ENCODE results near the gene TIPRL.

The TIPRL gene

DNA sequence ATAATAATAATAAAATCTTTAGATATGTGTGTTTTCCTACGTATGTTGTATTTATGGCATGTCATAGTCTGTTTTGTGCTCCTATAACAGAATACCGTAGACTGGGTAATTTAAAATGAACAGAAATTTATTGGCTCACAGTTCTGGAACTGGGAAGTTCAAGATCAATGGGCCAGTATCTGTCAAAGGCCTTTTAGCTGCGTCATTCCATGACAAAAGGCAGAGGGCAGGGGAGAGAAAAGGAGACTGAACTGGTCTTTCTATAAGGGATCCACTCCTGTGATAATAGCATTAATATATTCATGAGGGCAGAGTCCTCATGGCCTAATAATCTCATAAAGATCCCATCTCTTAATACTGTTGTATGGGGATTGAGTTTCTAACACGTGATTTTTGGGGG lies 39.9 kb downstream of the TIPRL start:
- TF ChIP-seq CTCF (conservative IDR thresholded peaks at IDR 0.05; ENCODE audit: low read depth), result no peak
- POLR2A ChIA-PET (ENCODE audit: low non-redundant PET), result no interaction called here
- CTCF ChIA-PET, result no interaction called here
- no peak overlapping the region for H3K27ac ChIP-seq
- DNase-seq (ENCODE audit: low spot score), result no peak

DNA sequence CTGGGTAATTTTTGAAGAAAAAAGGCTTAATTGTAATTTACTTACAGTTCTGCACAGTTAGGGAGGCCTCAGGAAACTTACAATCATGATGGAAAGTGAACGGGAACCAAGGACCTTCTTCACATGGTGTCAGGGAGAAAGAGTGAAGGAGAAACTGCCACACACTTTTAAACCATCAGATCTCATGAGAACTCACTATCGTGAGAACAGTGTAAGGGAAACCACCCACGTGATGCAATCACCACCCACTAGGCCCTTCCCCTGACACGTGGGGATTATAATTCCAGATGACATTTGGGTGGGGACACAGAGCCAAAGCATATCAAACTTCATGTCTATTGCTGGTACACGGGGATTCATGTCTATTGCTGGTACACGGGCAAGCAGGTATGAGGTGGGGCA lies 41.7 kb downstream of the TIPRL start:
- no peak for DNase-seq (ENCODE audit: low spot score)
- ChIA-PET POLR2A (ENCODE audit: low non-redundant PET) (no interaction called here), CTCF (no interaction called here)
- no peak for TF ChIP-seq CTCF (conservative IDR thresholded peaks at IDR 0.05; ENCODE audit: low read depth)
- H3K27ac ChIP-seq, result no peak overlapping the region

GRCh38 chr1:168221275-168221674 lies 42.5 kb downstream of the TIPRL start:
- TF ChIP-seq CTCF (conservative IDR thresholded peaks at IDR 0.05; ENCODE audit: low read depth), result no peak
- H3K27ac ChIP-seq, result no peak overlapping the region
- ChIA-PET POLR2A (ENCODE audit: low non-redundant PET) (no interaction called here), CTCF (no interaction called here)
- DNase-seq (ENCODE audit: low spot score), result no peak

- TF ChIP-seq CTCF (conservative IDR thresholded peaks at IDR 0.05; ENCODE audit: low read depth), result no peak
Observed at GRCh38 chr1:168223261-168223660, 44.5 kb downstream of the TIPRL start.

GRCh38 chr1:168223681-168224540 lies 45.1 kb downstream of the TIPRL start:
- TF ChIP-seq CTCF (conservative IDR thresholded peaks at IDR 0.05; ENCODE audit: low read depth), result no peak
- no peak overlapping the region for H3K27ac ChIP-seq
- no peak for DNase-seq (ENCODE audit: low spot score)
- ChIA-PET POLR2A (ENCODE audit: low non-redundant PET) (no interaction called here), CTCF (no interaction called here)

More at GRCh38 chr1:168223261-168223660, 44.5 kb downstream of the TIPRL start:
- no peak for DNase-seq (ENCODE audit: low spot score)
- H3K27ac ChIP-seq, result no peak overlapping the region
- ChIA-PET CTCF (no interaction called here), POLR2A (ENCODE audit: low non-redundant PET) (no interaction called here)

DNA sequence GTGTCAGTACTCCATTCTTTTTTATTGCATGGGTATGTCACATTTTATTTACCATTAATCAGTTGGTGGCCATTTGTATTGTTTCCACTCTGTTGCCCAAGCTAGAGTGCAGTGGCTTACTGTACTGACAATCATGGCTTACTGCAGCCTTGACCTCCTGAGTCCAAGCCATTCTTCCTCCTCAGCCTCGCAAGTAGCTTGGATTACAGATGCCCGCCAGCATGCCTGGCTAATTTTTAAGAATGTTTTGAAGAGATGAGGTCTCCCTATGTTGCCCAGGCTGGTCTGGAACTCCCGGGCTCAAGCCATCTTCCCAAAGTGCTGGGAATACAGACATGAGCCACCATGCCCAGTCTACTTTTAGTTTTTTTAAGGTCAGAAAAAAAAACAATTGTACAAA lies 46.2 kb downstream of the TIPRL start:
- DNase-seq (ENCODE audit: low spot score), result no peak
- ChIA-PET POLR2A (ENCODE audit: low non-redundant PET) (no interaction called here), CTCF (no interaction called here)
- H3K27ac ChIP-seq, result peak overlapping the region; percentile 77; the same call in 1 of the 2 replicates
- no peak for TF ChIP-seq CTCF (conservative IDR thresholded peaks at IDR 0.05; ENCODE audit: low read depth)
